HuH-7 (cell line): Measurements from ENCODE around the gene USP31.

ENCODE experiments used
- DNase-seq: peaks from one replicate; pipeline ENCODE4 v3.0.0; 2011; ENCODE audit warnings: low spot score

Gene USP31

DNA sequence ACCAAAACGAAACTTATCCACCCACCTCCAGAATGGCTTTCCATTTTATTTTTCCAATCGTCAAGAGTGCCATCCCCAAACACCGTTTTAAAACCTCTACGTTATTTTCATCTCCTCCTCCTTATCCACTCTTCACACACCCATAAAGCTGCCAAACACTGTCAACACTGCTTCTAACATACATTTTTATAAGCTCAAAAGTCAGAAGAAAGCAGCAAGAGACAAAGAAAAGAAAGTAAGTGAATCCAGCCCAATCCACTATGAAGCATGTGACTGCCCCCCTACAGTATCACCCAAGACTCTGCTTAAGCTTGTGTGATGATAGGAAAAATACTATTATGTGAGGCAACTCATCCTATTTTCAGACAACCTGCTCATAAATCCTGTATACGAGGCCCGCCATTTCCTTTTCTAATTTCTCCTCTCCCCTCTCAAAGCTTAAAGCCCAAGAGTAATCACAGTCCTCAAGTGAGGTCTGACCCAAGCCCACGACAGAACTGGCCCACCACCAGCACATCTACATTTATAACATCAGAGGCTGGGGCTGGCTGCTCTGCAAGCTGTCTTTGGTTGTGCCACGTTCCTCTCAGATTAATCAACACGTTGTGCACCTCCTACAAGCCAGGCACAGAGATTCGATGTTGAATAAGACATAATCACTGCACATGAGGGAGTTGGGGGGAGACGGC lies 16.3 kb downstream of the USP31 start:
- DNase-seq = no peak

GRCh38 chr16:23131931-23132621 lies 17.2 kb downstream of the USP31 start:
- no peak for DNase-seq

GRCh38 chr16:23131436-23131835 lies 17.8 kb downstream of the USP31 start:
- DNase-seq = no peak

- DNase-seq = no peak
Observed at GRCh38 chr16:23131036-23131435, 18.2 kb downstream of the USP31 start.

- DNase-seq = no peak
Observed at GRCh38 chr16:23129686-23130085, 19.6 kb downstream of the USP31 start.

- no peak for DNase-seq
Observed at GRCh38 chr16:23128056-23128455, 21.2 kb downstream of the USP31 start.

DNA sequence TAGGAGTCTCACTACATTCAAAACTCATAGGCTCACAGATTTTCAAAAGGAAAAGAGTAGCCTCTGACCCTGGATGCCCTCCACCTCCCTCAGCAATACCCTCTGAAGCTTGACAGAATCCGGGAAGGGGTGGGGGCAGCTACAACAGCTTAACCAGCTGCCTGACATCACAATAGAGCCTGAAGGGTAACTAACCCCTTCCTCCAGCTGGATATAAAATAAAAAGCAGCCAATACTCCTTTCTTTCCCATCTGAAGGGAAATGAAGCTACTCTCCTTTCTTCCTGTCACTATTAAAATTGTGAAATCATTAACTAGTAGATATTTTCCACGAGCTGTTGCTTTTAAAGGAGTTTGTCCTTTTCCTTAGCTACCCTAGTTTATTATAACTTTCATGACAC lies 24.0 kb downstream of the USP31 start:
- DNase-seq = no peak

GRCh38 chr16:23124315-23124714 lies 24.9 kb downstream of the USP31 start:
- no peak for DNase-seq

DNA sequence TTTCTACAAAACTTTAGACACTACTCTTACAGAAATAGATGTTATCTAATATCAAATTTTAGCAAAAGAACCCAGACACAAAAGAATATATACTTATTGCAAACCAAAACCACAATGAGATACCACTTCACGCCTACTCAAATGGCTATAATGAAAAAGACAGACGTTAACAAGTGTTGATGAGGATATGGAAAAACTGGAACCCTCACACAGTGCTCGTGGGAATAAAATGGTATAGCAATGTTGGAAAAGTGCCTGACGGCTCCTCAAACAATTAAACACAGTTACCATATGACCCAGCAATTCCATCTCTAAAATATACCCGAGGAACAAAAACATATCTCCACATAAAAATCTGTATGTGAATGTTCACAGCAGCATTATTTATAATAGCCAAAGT lies 27.1 kb downstream of the USP31 start:
- DNase-seq = no peak

GRCh38 chr16:23121024-23121423 lies 28.2 kb downstream of the USP31 start:
- no peak for DNase-seq

GRCh38 chr16:23120562-23120961 lies 28.7 kb downstream of the USP31 start:
- DNase-seq = no peak

DNA sequence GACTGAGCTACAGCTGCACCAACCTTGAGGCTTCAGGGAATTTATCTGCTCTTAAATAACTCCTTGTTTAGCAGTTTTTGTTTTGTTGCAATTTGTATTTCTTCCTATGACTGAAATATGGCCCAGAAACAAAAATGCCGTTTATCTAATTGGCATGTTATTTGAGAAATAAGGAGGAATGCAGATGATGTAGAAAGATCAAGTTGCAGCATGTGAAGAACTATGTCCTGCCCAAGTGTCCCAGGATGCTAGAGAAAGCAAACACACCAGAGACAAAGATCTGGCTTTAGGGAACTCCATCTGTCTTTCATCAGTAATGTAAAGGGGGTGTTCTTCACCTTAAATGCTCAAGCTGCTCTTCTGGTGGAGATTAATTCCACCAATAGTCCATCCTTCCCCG lies 29.7 kb downstream of the USP31 start:
- DNase-seq = no peak

DNA sequence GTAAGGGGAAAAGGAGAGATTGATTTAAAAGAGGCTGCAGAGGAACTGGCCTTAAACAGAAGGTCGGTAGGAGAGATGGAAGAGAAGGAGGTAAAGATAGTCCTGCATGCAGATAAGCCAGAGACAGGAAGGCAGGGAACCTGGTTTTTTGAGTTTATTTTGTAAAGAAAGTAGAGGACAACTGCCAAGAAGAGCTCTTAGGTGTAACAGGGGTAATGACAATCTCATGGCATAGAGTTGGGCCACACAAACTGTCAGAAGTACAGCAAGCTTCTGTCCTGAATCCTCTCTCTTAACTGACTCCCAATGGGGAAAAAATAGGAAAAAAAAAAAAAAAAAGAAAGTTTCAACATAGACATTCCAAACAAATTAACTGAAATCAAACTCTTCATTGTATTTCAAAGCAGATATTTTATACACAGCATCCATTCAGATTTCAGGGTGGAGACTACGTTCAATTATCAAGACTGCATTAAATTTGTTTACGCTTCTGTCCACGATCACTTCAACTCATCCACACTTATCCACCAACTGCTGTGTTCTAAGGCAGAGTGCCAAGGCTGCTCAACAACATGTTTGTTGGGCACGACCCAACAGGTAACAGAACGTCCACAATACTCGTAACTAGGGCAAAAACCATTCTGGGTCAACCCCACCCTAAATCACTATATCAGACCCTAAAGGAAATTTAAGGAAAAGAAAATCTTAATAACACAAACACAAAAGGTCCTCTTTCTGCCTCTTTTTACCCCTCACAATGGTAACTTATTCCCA lies 34.9 kb downstream of the USP31 start:
- DNase-seq = no peak

DNA sequence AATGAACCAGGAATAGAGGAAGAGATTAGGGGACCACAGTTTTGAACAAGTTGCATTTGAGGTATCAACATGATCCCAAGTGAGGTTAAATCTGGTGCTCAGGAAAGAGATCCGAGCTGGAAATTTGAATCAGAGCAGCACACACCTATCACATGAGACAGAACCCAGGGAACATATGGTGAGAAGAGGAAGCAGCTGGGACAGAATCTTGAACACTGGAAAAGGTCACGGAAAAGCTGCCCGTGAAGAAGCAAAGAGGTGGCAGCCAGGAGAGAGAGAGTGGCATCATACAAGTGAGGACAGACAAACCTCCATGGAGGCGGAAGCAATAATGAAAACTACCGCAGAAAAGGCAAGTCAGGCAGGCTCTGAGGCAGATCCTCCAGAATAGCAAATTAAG lies 36.1 kb downstream of the USP31 start:
- DNase-seq = no peak

- DNase-seq = no peak
Observed at GRCh38 chr16:23110257-23110899, 38.9 kb downstream of the USP31 start.

- DNase-seq = no peak
Observed at GRCh38 chr16:23107936-23108335, 41.3 kb downstream of the USP31 start.

- no peak for DNase-seq
Observed at GRCh38 chr16:23107117-23107516, 42.1 kb downstream of the USP31 start.

DNA sequence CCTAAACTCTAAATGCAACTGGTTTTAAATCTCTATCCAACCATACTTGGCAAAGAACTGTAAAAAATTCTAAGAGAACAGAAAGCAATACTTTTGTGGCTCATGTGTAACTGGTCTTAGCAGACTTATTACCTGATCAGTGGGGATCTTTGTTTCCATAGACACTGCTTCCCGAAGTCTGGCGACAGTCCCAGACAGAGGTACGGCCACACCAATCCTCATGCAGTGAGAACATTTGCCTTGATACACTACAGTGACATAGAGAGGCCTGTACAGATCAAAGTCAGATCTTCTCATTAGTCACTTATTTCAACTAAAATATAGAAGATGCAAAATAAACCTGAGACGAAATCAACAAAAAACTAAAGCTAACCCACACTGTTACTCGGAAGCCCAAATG lies 43.9 kb downstream of the USP31 start:
- no peak for DNase-seq

- peak; percentile 49 for DNase-seq
Observed at GRCh38 chr16:23104032-23104955, 45.0 kb downstream of the USP31 start.

DNA sequence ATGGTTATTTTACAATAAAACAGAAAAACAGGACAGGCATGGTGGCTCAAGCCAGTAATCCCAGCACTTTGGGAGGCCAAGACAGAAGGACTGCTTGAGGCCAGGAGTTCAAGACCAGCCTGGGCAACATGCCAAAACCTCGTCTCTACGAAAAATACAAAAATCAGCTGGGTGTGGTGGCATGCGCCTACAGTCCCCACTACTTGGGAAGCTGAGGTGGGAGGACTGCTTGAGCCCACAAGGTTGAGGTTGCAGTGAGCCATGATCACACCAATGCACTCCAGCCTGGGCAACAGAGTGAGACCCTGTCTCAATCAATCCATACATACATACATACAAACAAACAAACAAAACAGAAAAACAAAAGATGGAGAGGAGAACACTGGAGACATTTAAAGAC lies 45.6 kb downstream of the USP31 start:
- DNase-seq = no peak

DNA sequence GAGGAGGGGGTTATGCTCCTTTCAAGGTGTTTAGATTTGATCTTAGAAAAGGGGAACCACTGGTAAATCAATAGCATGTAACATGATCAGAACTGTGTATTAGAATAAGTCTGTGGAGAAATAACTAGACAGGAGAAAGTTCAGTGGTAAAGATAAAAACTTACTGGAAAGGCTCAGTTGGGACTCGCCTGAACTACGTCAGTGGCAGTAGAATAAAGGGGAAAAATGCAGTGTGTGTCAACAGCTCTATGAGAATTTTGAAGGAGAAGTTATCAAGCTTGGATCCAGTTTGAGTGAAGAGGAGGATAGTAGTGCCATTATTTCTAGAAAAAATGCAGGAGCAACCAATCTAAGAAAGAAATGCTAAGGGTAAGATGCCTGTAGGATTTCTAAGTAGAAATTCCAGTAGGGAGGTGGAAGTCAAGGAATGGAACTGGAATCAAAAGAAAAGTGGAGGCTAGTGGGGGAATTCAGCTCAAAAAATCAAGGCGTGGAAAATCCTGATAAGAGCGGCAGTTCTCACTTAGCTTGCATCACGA lies 48.2 kb downstream of the USP31 start:
- DNase-seq = no peak
